GM12872 (cell line): ENCODE measurements around the gene UMODL1.

Experiments
- TF ChIP-seq, protein P1 (sequence below): IDR thresholded peaks from 3 replicates; pipeline ENCODE4 v1.5.1; 2011; ENCODE audit warnings: low read depth, mild to moderate bottlenecking, low read length, moderate library complexity; ENCODE audit not compliant: insufficient read depth

UMODL1 gene

DNA sequence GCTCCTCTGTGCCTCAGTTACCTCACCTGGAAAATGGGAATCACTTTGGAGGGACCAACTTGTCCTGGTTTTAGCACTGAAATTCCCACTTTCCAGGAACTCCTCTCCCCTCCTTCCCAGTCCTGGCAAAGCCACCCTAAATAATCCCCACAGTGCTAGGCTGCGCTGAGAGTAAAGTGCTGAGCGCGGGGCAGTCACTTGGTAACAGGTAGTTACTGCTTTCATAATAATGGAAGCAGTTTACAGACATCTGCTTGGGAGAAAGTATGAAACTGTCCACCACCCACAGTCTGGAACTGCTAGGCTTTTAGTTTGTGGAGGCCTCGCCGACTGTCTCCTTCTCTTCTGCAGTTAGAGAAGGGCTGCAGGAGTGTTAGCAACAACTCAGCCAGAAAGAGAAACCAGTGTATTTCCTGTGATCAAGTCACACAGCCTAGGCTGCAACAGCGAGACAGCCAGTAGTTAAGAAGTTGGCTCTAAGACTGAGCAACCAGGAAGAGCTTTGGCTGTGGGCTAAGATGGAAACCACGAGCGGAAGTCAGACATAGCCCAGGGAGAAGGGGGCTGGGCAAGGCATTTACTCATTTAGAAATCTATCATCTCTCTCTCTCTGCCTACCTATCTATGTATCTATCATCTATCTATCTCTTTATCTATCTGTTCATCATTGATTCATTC, 117.0 kb downstream of the UMODL1 start:
- TF ChIP-seq, protein P1, sequence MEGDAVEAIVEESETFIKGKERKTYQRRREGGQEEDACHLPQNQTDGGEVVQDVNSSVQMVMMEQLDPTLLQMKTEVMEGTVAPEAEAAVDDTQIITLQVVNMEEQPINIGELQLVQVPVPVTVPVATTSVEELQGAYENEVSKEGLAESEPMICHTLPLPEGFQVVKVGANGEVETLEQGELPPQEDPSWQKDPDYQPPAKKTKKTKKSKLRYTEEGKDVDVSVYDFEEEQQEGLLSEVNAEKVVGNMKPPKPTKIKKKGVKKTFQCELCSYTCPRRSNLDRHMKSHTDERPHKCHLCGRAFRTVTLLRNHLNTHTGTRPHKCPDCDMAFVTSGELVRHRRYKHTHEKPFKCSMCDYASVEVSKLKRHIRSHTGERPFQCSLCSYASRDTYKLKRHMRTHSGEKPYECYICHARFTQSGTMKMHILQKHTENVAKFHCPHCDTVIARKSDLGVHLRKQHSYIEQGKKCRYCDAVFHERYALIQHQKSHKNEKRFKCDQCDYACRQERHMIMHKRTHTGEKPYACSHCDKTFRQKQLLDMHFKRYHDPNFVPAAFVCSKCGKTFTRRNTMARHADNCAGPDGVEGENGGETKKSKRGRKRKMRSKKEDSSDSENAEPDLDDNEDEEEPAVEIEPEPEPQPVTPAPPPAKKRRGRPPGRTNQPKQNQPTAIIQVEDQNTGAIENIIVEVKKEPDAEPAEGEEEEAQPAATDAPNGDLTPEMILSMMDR: no peak

DNA sequence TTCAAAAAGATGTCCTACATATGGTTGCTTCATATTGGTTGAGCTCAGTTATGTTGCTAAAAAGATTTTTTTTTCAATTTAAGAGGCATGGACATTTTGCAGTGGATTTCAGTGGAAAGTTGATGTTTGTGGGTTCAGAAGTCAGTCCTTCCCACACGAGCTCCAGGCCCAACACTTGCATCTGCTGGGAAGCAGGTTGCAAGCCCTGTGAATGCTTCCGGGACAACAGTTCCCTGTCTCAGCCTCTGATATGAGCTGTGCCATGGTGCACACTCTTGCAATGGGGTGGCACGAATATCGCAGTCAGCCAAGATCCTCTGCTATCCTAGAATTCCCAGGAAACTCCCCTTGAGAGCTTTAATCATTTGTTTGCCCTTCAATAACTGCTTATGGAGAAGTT, 117.5 kb downstream of the UMODL1 start:
- TF ChIP-seq, protein P1: no peak

DNA sequence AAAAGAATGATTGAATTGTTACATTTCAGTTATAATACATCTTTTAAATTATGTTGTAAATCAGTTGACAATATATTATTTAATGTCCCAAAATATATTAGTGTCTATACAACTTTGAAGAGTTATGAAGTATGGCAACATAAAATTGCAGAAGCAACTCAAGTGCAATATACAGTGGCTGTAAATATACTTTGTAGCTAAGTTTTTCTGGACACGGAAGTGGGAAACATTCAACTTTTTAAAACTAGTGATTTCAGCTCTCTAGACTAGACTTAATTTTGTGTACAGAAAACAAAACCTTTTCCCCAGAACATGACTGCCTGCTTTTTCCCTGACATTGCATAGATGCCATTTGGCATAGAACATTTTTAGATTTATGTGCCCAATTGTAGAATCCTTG, 118.3 kb downstream of the UMODL1 start:
- TF ChIP-seq, protein P1: no peak

DNA sequence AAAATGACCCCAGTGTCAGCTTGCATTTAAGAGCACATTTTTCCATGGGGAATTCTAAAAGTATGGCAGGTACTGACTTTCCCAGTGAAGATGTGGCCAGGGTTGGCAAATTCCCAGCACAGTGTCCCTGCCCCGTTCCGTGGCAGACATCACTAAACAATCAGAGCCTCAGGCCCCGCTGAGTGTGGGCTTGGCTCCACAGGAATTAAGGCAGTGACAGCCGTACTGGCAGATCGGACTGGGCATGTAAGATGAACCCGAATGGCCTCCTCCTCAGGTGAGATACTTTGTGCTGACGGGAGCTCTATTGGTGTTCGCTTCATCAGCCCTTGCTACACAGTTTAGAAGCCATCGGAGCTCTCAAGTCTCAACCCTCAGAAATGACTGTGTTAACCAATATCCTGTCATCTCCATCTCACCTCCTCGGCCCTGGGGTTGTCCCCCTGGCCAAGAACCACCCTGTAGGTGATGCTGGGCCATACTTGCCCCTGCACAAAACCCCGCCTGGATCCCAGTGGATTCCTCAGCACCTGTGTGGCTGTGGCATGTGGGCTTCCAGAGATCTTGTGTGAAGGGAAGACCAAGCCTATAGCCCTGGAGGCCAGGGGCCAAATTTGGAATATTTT, 118.9 kb downstream of the UMODL1 start:
- TF ChIP-seq, protein P1: no peak

DNA sequence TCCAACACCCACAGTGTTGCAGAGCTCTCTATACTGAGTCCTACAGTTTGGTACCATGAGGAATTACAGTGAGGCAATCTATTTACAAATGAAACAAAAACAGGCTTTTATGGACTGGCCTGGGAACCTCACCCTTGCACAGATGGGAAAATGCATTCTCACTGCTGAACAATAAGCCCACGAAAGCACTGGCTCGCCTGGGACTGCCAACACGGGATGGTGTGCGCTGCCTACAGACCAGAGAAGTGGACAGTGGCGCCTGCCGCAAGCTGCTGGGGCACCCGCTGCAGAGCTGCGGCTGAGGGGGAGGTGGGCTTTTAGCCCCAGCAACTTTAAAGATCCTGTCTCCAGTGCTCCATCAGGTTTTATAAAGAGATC, 119.4 kb downstream of the UMODL1 start:
- TF ChIP-seq, protein P1: no peak

DNA sequence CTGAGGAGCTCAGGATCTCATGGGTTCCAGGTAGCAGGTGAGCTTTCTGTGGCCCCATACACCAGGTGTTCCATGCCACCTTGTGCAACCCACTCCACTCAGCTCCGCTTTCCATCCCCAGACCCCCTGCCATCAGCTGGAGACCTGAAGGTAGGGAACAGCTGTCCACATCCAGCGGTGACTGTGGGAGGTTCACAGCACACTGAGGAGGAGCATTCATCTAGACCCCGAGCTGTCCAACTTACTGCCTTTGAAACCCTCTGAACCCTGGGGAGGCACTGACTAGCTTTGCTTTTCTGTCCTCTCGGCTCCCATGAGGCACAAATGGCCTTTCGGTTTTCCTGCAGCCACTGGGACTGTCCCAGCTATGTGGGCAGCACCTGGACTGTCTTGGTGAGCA, 119.9 kb downstream of the UMODL1 start:
- TF ChIP-seq, protein P1: no peak

DNA sequence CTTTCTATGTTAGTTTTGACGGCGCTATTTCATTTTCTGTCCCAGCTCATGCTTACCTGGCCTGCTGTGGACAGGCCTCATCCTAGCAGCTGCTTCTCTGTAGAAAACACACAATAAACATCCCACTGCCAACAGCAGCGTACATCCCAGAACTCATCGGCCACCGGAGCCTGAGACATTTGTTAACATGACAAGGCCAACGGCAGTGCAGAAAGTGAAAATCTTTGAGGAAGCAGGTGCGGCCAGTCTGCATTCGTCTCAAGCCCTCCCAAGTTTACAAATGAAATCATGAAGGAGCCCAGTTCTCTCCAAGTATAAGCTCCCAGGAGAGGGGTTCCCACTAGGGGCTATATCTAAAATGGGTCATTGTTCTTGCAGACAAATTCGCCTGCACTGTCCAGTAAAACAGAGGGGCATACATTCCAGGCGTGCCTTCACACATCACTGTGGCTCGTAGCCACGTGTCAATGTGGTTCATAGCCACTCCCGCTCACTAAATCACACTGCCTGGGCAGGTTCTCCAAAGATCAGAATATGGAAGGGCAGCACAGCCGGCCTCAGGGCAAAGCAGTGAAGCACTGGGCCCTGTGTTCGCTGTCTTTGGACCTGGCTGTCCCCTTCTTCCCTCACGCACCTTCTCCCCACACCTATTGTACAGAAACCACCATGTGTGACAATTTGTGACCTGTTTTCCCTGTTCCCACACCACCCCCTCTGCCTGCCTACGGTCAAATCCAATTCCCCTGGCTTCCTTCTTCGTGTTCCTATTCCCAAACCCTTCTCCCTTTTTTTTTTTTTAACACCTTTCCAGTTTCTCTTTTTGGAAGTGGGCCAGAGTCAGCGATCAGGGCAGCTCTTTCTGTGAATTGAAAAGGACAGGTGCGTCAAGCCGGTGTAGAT, 120.8 kb downstream of the UMODL1 start:
- TF ChIP-seq, protein P1: no peak
